Activated naive CD8-positive, alpha-beta T cell treated with anti-CD3 and anti-CD28 coated beads, Interleukin-2, amount 10 ng/mL, durations not matched to agents 7 days and 5 days (primary cell): ENCODE results near the gene SCP2. TPM values are rescaled to one million over a fixed set of nuclear protein-coding genes. Genes with fewer than 3 reads are reported as not detected.
"Not testable (repeated sequence)": the region's sequence is repeated elsewhere in the genome, so short reads cannot be mapped to it uniquely, and the experiment has no call there.

Experiments used
- ATAC-seq: fragments of 150-1000 bp; cut with Tn5 transposase; one replicate; pipeline ENCODE4 v1.10.0; 2021; ENCODE audit warnings: low read depth, moderate library complexity
- POLR2A ChIA-PET: fragments of 350-600 bp; sonication (Branson Sonifier 250); formaldehyde crosslinking; loops from one replicate; lab custom pipeline; 2021; ENCODE audit warnings: antibody characterized with exemption; lab: Charles Lee
- DNase-seq: peaks from one replicate; pipeline ENCODE4 v3.0.0; 2021
- H3K27ac Mint-ChIP-seq: one replicate; pipeline ENCODE4 v1.8.0; 2022; ENCODE audit warnings: mild to moderate bottlenecking, mixed read lengths
- H3K27me3 Mint-ChIP-seq: one replicate; pipeline ENCODE4 v1.8.0; 2022; ENCODE audit warnings: mild to moderate bottlenecking, moderate library complexity, mixed read lengths
- H3K36me3 Mint-ChIP-seq: one replicate; pipeline ENCODE4 v1.8.0; 2021; ENCODE audit warnings: mild to moderate bottlenecking, mixed read lengths
- H3K4me1 Mint-ChIP-seq: one replicate; pipeline ENCODE4 v1.8.0; 2021; ENCODE audit warnings: mixed read lengths
- H3K4me3 Mint-ChIP-seq: one replicate; pipeline ENCODE4 v1.8.0; 2022; ENCODE audit warnings: mild to moderate bottlenecking, moderate library complexity, mixed read lengths
- H3K9me3 Mint-ChIP-seq: one replicate; pipeline ENCODE4 v1.8.0; 2021; ENCODE audit warnings: mixed read lengths
- total RNA-seq, 2 experiments: library from RNA; stranded (reverse); gene quantifications; one replicate each; pipeline ENCODE4 v1.2.3, GENCODE V29; 2021

SCP2 gene
- total RNA-seq, 2 experiments from 2014 or later, result 81.0 to 81.6 TPM

DNA sequence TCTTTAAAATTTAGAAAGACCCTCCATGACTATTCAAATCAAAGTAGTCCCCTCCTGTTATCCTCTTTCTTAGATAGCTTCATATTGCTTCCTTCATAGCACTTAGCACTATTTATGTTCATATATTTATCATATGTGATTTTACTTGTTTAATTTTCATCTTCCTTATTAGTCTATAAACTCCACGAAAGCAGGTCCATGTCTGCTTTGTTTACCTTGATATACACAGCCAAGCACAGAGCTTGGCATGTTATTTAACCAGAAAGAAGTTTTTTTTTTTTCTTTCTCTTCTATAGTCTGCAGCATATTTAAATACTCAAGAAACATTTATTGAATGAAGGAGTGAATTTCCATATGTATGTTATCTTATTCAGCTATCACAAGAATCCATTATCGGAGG lies 36.0 kb downstream of the SCP2 start:
- H3K4me1 Mint-ChIP-seq, result no peaks in the 10 kb centered on the region
- no peaks in the 10 kb centered on the region for H3K36me3 Mint-ChIP-seq
- no peaks in the 10 kb centered on the region for H3K9me3 Mint-ChIP-seq
- no peak overlapping the region for H3K4me3 Mint-ChIP-seq
- no peak overlapping the region for H3K27ac Mint-ChIP-seq
- POLR2A ChIA-PET, result no interaction called here
- ATAC-seq (no peak), DNase-seq (no peak)
- H3K27me3 Mint-ChIP-seq, result no peaks in the 10 kb centered on the region

DNA sequence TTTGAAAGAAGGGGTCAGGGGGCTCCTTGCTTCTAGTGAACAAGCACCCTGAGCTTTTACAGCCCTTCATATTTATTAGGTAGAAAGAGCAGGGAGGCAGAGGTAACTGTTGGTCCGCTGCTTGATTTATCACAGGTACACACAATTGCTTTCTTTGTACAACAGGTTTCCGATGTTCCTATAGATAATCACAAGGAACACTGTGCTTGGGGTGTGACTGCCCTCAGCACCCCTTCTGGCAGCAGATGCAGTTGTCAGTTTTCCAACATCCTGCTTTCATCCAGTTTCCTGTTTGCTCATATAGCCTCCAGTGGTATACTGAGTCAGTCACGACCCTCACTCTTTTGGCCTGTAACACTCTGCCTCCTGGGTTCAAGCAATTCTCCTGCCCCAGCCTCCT lies 40.6 kb downstream of the SCP2 start:
- no peaks in the 10 kb centered on the region for H3K27me3 Mint-ChIP-seq
- POLR2A ChIA-PET, result no interaction called here
- no peaks in the 10 kb centered on the region for H3K4me1 Mint-ChIP-seq
- H3K36me3 Mint-ChIP-seq, result no peaks in the 10 kb centered on the region
- no peak overlapping the region for H3K27ac Mint-ChIP-seq
- no peaks in the 10 kb centered on the region for H3K9me3 Mint-ChIP-seq
- ATAC-seq (no peak), DNase-seq (no peak)
- H3K4me3 Mint-ChIP-seq, result no peak overlapping the region

DNA sequence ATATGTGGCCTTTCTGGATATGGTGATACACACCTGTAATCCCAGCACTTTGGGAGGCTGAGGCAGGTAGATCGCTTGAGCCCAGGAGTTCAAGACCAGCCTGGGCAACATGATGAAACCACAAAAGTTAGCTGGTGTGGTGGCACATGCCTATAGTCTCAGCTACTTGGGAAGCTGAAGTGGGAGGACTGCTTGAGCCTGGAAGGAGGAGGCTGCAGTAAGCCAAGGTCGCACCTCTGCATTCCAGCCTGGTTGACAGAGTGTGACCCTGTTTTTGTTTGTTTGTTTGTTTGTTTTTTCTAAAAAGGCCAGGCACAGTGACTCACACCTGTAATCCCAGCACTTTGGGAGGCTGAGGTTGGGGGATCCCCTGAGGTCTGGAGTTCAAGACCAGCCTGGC lies 42.2 kb downstream of the SCP2 start:
- POLR2A ChIA-PET, result not testable (repeated sequence)

DNA sequence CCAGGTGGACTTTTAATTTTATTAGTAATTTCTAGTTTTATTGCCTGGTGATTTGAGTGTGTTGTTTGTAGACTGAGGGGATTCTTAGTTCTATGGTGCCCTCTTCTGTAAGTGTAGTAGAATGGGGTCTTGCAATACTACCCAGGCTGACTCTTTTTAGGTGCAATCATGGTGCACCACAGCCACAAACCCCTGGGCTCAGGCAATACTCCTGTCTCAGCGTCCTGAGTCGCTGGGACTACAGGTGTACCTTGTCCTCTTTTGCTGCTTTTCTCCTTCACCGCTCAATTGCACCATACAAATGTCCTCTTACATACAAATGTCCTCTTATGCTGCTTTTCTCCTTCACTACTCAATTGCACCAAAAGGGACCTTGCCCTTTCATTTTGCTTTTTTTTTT lies 43.1 kb downstream of the SCP2 start:
- no peak overlapping the region for H3K4me3 Mint-ChIP-seq
- no peaks in the 10 kb centered on the region for H3K36me3 Mint-ChIP-seq
- DNase-seq (no peak), ATAC-seq (no peak)
- H3K4me1 Mint-ChIP-seq, result no peaks in the 10 kb centered on the region
- H3K27ac Mint-ChIP-seq, result no peak overlapping the region
- POLR2A ChIA-PET, result no interaction called here
- H3K27me3 Mint-ChIP-seq, result no peaks in the 10 kb centered on the region
- H3K9me3 Mint-ChIP-seq, result no peaks in the 10 kb centered on the region

More for the DNA sequence above, 42.2 kb downstream of the SCP2 start:
- not testable (repeated sequence) for H3K36me3 Mint-ChIP-seq, ATAC-seq, H3K27me3 Mint-ChIP-seq, DNase-seq, H3K4me1 Mint-ChIP-seq, H3K27ac Mint-ChIP-seq, H3K4me3 Mint-ChIP-seq, H3K9me3 Mint-ChIP-seq

DNA sequence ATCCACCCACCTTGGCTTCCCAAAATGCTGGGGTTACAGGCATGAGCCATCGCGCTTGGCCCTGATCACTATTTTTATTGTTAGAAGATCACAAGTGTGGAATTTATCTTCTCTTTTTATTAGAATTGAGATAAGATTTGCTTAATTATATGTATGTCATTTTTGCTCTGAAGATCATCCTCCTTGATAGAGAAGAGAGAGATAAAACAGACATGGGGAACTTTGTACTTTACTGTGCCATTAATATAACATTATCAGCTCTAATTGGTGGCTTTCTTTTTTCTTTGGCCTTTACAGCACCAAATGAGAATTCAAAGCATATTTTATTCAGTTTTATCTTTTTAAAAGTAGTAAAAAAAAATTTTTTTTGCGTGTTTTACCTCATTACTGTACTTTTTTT lies 46.8 kb downstream of the SCP2 start:
- Mint-ChIP-seq H3K36me3 (no peaks in the 10 kb centered on the region), H3K4me1 (peaks cover 3% of the 10 kb centered on the region), H3K4me3 (no peak overlapping the region), H3K27me3 (no peaks in the 10 kb centered on the region), H3K27ac (no peak overlapping the region), H3K9me3 (no peaks in the 10 kb centered on the region)
- POLR2A ChIA-PET, result no interaction called here
- DNase-seq (no peak), ATAC-seq (no peak)

DNA sequence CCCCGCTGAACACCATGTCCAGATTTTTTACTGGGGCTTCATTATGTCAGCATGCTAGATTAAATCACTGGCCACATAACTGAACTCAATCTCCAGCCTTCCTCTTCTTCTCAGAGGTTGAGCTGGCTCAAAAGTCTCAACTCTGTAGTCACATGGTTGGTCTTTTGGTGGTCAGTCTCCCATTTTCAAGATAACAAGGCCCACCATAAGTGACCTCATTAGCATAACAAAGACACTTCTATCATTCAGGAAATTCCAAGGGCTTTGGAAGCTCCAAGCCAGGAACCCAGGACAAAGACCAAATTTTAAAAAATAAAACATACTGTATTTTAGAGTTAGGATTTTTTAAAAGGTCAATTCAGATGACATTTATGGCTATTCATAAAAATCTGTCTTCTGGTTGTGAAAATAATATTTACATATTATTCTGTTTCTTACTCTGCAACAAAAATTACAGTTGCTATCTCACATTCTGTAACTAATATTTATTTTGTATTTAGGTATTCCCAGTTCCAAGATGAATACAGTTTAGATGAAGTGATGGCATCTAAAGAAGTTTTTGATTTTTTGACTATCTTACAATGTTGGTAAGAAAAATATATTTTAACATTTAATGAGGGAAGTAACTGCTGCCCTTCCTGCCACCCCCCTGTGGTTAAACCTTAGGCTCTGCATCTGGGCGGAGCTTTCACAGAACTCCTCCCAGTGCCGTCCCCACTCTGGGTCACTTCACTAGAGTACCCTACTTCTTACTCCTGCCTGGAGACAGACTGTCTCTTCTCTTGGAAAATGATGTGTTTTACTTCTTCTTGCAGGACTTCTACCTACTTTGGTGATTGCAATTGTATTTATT lies 49.3 kb downstream of the SCP2 start:
- Mint-ChIP-seq H3K4me3 (no peak overlapping the region), H3K9me3 (no peaks in the 10 kb centered on the region), H3K36me3 (no peaks in the 10 kb centered on the region), H3K4me1 (peaks cover 3% of the 10 kb centered on the region), H3K27me3 (no peaks in the 10 kb centered on the region), H3K27ac (no peak overlapping the region)
- DNase-seq (no peak), ATAC-seq (no peak)
- POLR2A ChIA-PET, result interaction anchor here (0.7 kb wide), 1 partner anchor 23 kb away, joined by 3 read pairs; no protein-coding TSS in a partner anchor

DNA sequence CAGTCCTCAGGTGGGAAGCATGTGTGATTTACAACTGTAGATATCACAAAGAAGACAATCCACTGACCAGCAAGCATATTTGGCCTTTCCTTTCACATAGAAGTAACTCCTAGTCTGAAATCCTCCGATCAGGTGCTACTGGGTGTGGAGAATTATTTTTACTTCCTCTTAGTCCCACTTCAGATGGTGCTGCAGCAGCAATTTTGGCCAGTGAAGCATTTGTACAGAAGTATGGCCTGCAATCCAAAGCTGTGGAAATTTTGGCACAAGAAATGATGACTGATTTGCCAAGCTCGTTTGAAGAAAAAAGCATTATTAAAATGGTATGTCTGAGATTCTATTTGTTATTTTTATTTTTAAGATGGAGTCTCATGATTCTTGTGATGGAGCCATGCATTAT lies 51.0 kb downstream of the SCP2 start:
- peaks cover 3% of the 10 kb centered on the region for H3K4me1 Mint-ChIP-seq
- H3K4me3 Mint-ChIP-seq, result no peak overlapping the region
- DNase-seq, result no peak
- H3K27me3 Mint-ChIP-seq, result no peaks in the 10 kb centered on the region
- POLR2A ChIA-PET, result no interaction called here
- ATAC-seq, result no peak
- peaks cover 3% of the 10 kb centered on the region for H3K9me3 Mint-ChIP-seq
- no peak overlapping the region for H3K27ac Mint-ChIP-seq
- peaks cover 5% of the 10 kb centered on the region for H3K36me3 Mint-ChIP-seq

DNA sequence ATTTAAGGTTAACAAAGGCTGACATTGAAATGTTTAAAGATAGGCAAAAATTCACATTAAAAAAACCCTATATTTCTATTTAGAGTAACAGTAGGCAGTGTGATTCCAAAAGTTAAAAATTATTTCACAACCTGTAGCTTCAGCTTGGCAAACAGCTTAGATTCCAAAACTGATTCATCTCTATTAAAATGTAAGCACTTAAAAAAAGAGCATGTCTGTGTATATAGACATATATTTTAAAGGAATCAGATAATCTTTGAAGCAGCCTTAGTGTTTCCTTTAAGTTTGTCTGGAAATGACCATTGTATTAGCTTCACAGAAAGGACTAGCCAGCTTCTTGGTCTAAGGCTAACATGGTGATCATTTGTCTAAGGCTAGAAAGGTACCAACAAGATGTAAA lies 65.7 kb downstream of the SCP2 start:
- H3K27me3 Mint-ChIP-seq, H3K27ac Mint-ChIP-seq, POLR2A ChIA-PET, ATAC-seq, H3K9me3 Mint-ChIP-seq, H3K4me3 Mint-ChIP-seq, H3K4me1 Mint-ChIP-seq, H3K36me3 Mint-ChIP-seq, DNase-seq: not testable (repeated sequence)

DNA sequence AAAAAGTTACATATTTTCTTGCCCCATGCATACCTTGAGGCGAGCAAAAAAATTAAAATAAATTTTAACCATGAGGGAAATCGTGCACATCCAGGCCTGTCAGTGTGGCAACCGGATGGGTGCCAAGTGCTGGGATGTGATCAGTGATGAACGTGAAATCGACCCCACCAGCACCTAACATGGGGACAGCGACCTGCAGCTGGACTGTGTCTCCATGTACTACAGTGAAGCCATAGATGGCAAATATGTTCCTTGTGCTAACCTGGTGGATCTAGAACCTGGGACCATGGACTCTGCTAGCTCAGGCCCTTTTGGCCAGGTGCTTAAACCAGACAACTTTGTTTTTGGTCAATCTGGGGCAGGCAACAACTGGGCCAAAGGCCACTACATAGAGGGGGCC lies 67.6 kb downstream of the SCP2 start:
- POLR2A ChIA-PET, result no interaction called here
- H3K36me3 Mint-ChIP-seq, result no peaks in the 10 kb centered on the region
- DNase-seq, result no peak
- H3K4me1 Mint-ChIP-seq, result no peaks in the 10 kb centered on the region
- no peak overlapping the region for H3K4me3 Mint-ChIP-seq
- no peaks in the 10 kb centered on the region for H3K27me3 Mint-ChIP-seq
- H3K27ac Mint-ChIP-seq, result no peak overlapping the region
- no peak for ATAC-seq
- no peaks in the 10 kb centered on the region for H3K9me3 Mint-ChIP-seq

DNA sequence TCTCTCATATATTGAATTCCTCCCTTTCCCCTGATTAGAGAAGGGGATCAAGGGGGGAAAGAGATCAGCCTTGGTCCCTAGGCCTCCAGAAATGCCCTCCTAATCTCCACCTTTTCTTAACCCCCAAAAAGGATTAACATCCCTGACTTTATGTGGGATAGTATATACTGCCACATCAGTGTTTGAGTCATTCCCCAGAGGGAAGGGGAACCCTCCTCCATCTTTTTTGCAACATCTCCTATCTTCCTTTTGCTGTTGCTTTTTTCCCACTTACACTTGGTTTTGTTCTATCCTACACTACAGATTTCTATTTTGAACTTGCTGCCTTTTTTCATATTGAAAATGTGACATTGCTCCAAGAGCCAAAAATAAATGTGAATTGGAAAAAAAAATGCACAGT lies 69.6 kb downstream of the SCP2 start:
- Mint-ChIP-seq H3K27ac (no peak overlapping the region), H3K4me3 (no peak overlapping the region), H3K27me3 (no peaks in the 10 kb centered on the region), H3K9me3 (no peaks in the 10 kb centered on the region), H3K4me1 (no peaks in the 10 kb centered on the region), H3K36me3 (no peaks in the 10 kb centered on the region)
- DNase-seq, result no peak
- ATAC-seq, result no peak
- POLR2A ChIA-PET, result no interaction called here

DNA sequence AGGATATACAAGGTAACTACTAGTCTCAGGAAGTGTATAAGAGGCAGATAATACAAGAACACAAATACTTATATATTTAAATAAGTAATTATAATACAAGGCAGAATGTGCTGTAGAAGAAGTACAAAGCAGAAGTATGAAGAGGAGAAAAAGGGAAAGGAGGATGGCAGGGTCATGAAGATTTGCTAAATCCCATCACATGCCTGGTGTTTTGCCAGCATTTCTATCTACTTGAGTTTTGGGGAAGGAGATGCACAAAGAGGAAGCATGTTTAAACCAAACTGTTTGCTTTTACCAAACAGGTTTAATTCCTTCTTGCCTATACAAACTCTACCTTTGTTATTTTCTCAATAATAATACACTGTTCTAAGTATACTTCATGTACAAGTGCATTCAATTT lies 74.1 kb downstream of the SCP2 start:
- POLR2A ChIA-PET, result no interaction called here
- no peak overlapping the region for H3K27ac Mint-ChIP-seq

DNA sequence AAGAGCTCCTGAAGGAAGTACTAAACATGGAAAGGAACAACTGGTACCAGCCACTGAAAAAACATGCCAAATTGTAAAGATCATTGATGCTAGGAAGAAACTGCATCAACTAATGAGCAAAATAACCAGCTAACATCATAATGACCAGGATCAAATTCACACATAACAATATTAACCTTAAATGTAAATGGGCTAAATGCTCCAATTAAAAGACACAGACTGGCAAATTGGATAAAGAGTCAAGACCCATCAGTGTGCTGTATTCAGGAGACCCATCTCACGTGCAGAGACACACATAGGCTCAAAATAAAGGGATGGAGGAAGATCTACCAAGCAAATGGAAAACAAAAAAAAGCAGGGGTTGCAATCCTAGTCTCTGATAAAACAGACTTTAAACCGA lies 79.5 kb downstream of the SCP2 start:
- POLR2A ChIA-PET, H3K9me3 Mint-ChIP-seq, H3K27ac Mint-ChIP-seq, H3K36me3 Mint-ChIP-seq, DNase-seq, H3K4me1 Mint-ChIP-seq, H3K4me3 Mint-ChIP-seq, ATAC-seq, H3K27me3 Mint-ChIP-seq: not testable (repeated sequence)

More for the DNA sequence above, 74.1 kb downstream of the SCP2 start:
- Mint-ChIP-seq H3K4me3 (no peak overlapping the region), H3K9me3 (no peaks in the 10 kb centered on the region), H3K27me3 (peaks cover 2% of the 10 kb centered on the region), H3K4me1 (no peaks in the 10 kb centered on the region), H3K36me3 (peaks cover 4% of the 10 kb centered on the region)
- DNase-seq, result no peak
- no peak for ATAC-seq

DNA sequence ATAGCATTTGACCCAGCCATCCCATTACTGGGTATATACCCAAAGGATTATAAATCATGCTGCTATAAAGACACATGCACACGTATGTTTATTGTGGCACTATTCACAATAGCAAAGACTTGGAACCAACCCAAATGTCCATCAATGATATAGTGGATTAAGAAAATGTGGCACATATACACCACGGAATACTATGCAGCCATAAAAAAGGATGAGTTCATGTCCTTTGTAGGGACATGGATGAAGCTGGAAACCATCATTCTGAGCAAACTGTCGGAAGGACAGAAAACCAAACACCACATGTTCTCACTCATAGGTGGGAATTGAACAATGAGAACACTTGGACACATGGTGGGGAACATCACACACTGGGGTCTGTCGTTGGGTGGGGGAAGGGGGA lies 83.2 kb downstream of the SCP2 start:
- H3K4me1 Mint-ChIP-seq, H3K9me3 Mint-ChIP-seq, ATAC-seq, H3K36me3 Mint-ChIP-seq, H3K4me3 Mint-ChIP-seq, POLR2A ChIA-PET, H3K27me3 Mint-ChIP-seq, DNase-seq, H3K27ac Mint-ChIP-seq: not testable (repeated sequence)

DNA sequence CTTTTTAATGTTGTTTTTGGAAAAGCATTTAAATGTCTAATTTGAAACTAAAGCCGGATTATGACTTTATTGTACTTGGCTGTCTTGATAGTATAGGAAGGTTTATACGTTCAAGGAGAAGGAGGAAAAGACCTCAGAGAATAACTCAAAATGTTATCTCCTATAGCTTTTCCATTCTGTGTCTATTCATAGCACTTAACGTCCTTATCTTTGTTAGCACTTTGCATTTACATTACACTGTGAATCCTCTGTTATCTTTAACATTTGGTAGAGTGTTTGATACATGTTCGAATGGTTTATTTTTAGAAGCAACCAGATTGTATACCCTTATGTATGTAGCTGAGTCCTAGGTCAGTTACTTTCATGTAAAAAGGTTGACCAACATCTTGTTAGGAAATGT lies 84.1 kb downstream of the SCP2 start:
- Mint-ChIP-seq H3K9me3 (peaks cover 5% of the 10 kb centered on the region), H3K27ac (no peak overlapping the region), H3K4me3 (no peak overlapping the region), H3K36me3 (peaks cover 3% of the 10 kb centered on the region), H3K27me3 (peaks cover 7% of the 10 kb centered on the region), H3K4me1 (peaks cover 14% of the 10 kb centered on the region)
- POLR2A ChIA-PET, result no interaction called here
- DNase-seq (no peak), ATAC-seq (no peak)
